Measurements from ENCODE around the gene RPRD1A.
"Not testable (repeated sequence)": the region's sequence is repeated elsewhere in the genome, so short reads cannot be mapped to it uniquely, and the experiment has no call there.

RPRD1A gene

GRCh38 chr18:36025025-36025424 lies 42.3 kb downstream of the RPRD1A start:
- no peak for DNase-seq

GRCh38 chr18:36024241-36024640 lies 43.1 kb downstream of the RPRD1A start:
- not testable (repeated sequence) for DNase-seq

GRCh38 chr18:36023336-36023735 lies 44.0 kb downstream of the RPRD1A start:
- DNase-seq, result no peak

- DNase-seq, result no peak
Measured at GRCh38 chr18:36020174-36020711, 47.1 kb downstream of the RPRD1A start.

GRCh38 chr18:36017232-36017631 lies 50.1 kb downstream of the RPRD1A start:
- DNase-seq, result no peak

GRCh38 chr18:36015629-36016028 lies 51.7 kb downstream of the RPRD1A start:
- no peak for DNase-seq

- DNase-seq, result no peak
Measured at GRCh38 chr18:36012891-36013290, 54.5 kb downstream of the RPRD1A start.

GRCh38 chr18:36009214-36009613 lies 58.1 kb downstream of the RPRD1A start:
- no peak for DNase-seq

GRCh38 chr18:36006997-36007396 lies 60.4 kb downstream of the RPRD1A start:
- DNase-seq, result no peak

- DNase-seq, result no peak
Measured at GRCh38 chr18:35999925-36000324, 67.4 kb downstream of the RPRD1A start.

- DNase-seq, result no peak
Measured at GRCh38 chr18:35998967-35999366, 68.4 kb downstream of the RPRD1A start.

GRCh38 chr18:35993013-35993412 lies 74.3 kb downstream of the RPRD1A start:
- DNase-seq, result no peak

GRCh38 chr18:35991696-35992095 lies 75.7 kb downstream of the RPRD1A start:
- DNase-seq, result no peak

GRCh38 chr18:35983818-35984217 lies 83.5 kb downstream of the RPRD1A start:
- no peak for DNase-seq

GRCh38 chr18:35983147-35983546 lies 84.2 kb downstream of the RPRD1A start:
- DNase-seq, result no peak

GRCh38 chr18:35982409-35983114 lies 84.8 kb downstream of the RPRD1A start:
- DNase-seq, result no peak

- no peak for DNase-seq
Measured at GRCh38 chr18:35979112-35979511, 88.2 kb downstream of the RPRD1A start.

GRCh38 chr18:35974181-35974580 lies 93.2 kb downstream of the RPRD1A start:
- no peak for DNase-seq

GRCh38 chr18:35973650-35974049 lies 93.7 kb downstream of the RPRD1A start:
- no peak for DNase-seq

GRCh38 chr18:35972197-35973000 lies 95.0 kb downstream of the RPRD1A start, which contains the start of gene RMP24:
Gene RMP24, plus strand, starts transcription at chr18:35972679.
- DNase-seq, result peak; percentile 93 to 95

- no peak for DNase-seq
Measured at GRCh38 chr18:35971661-35972196, 95.6 kb downstream of the RPRD1A start.

- DNase-seq, result no peak
Measured at GRCh38 chr18:35969676-35970075, 97.7 kb downstream of the RPRD1A start.

- DNase-seq, result no peak
Measured at GRCh38 chr18:35968278-35968880, 99.0 kb downstream of the RPRD1A start.
